AG10803 (cell line): ENCODE results near the gene SH2D3A.

ENCODE experiments used
- DNase-seq: peaks from one replicate; pipeline ENCODE4 v3.0.0; 2010; ENCODE audit warnings: low read depth
- H3K4me3 ChIP-seq: 2 replicates; pipeline ENCODE4 v1.5.1; 2011; ENCODE audit warnings: mild to moderate bottlenecking, low read length, control low read depth
- CTCF ChIP-seq: conservative IDR thresholded peaks from 2 replicates; pipeline ENCODE4 v1.5.1; 2011; ENCODE audit warnings: mild to moderate bottlenecking, low read length, control low read depth, inconsistent platforms

SH2D3A gene

DNA sequence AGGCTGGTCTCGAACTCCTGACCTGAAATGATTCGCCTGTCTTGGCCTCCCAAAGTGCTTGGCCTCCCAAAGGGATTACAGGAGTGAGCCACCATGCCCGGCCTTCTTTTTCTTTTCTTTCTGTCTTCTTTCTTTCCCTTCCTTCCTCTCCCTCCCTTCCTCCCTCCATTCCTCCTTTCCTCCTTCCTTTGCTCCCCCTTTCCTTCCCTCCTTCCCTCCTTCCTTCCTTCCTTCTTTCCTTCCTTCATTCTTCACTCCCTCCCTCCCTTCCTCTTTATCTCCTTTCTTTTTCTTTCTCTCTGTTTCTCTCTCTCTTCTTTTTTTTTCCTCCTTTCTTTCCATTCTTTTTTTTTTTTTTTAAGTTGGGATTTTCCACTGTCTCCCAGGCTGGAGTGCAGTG lies 58.9 kb downstream of the SH2D3A start:
- H3K4me3 ChIP-seq = no peak overlapping the region
- DNase-seq = no peak
- no peak for TF ChIP-seq CTCF

DNA sequence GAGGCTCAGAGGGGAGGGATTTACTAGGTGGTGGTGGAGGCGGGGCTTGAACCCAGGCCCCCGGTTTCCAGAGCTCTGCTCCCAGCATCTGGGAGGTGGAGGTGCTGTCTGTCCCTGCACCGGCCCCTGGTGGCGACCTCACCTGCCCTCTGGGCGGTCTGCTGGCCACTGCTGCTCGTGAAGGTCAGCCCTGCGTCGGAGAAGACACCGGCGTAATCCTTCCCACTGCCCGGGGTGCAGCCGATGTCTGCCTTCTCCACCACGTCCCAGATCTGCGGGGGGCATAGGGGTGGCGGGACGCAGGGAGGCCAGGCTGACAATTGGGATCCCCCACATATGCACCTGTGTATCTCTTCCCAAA lies 59.6 kb downstream of the SH2D3A start:
- no peak for DNase-seq
- TF ChIP-seq CTCF = no peak
- H3K4me3 ChIP-seq = no peak overlapping the region

DNA sequence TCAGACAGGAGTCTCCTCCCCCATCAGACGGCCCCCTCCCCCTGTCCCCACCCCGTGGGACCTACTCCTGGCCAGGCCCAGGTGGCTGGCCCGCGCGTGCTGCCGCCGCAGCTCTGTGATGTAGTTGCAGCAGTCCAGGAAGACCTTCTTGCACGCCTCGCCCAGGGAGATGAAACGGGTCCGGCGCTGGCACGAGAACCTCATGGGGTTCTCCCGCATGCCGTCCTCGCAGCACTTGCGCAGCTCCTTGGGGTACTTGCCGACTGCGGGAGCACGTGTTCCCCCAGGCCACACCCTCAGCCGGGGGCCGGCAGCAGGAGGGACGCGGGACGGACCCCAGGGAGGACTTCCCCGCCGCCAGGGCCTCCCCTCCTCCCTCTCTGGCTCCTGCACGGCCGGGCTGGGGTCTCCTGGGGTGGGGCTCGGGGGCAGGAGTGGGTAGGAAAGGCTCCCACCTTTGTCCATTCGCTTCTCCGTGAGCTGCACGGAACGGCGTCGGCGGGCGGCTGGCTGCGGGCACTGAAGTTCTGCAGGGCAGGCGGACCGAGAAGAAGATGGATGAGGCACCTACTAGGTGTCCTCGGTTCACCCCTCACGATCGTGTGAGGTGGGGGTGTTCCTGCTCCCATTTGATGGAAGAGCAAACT lies 60.1 kb downstream of the SH2D3A start:
- no peak for TF ChIP-seq CTCF
- H3K4me3 ChIP-seq = no peak overlapping the region
- no peak for DNase-seq

GRCh38 chr19:6706633-6706958 lies 60.6 kb downstream of the SH2D3A start:
- no peak for DNase-seq
- no peak for TF ChIP-seq CTCF
- H3K4me3 ChIP-seq = no peak overlapping the region

- no peak for DNase-seq
- no peak overlapping the region for H3K4me3 ChIP-seq
- TF ChIP-seq CTCF = no peak
Measured at GRCh38 chr19:6705931-6706632, 61.2 kb downstream of the SH2D3A start.
